Pancreas (tissue), 10 donors: ENCODE data around the gene REG1A. TPM values are rescaled to one million over a fixed set of nuclear protein-coding genes. Genes with fewer than 3 reads are reported as not detected.

ENCODE experiments used
- ATAC-seq, 4 donors: fragments of 200-7000 bp; cut with Tn5 transposase; one replicate each; pipeline versions ENCODE4 v1.8.0 to v1.9.1; 2020; ENCODE audit warnings: mild to moderate bottlenecking in 4 of 4, moderate library complexity in 4 of 4
- DNase-seq, 6 donors: peaks; one replicate each; pipeline ENCODE4 v3.0.0-alpha.2; 2020
- FAIRE-seq: peaks from 2 replicates; lab custom pipeline; 2012; peaks lifted over from hg19 to GRCh38; lab: Jason Lieb, UNC
- H3K27ac ChIP-seq, 4 donors: fragments of 200-600 bp; sonication (generic); 1 replicate in 3 of 4; 2 replicates in 1 of 4; pipeline versions ENCODE4 v1.5.0 to v1.8.0; 2020
- H3K27me3 ChIP-seq, 4 donors: fragments of 200-600 bp; one replicate each; pipeline ENCODE4 v1.8.0; 2021
- H3K36me3 ChIP-seq, 3 donors: fragments of 200-600 bp; sonication (generic) in 1 of 3; one replicate each; pipeline versions ENCODE4 v1.5.0 to v1.8.0; 2020 to 2021
- H3K4me1 ChIP-seq, 3 donors: fragments of 200-600 bp; one replicate each; pipeline ENCODE4 v1.8.0; 2021
- H3K4me3 ChIP-seq, 4 donors: fragments of 200-600 bp; sonication (generic) in 2 of 4; one replicate each; pipeline versions ENCODE4 v1.5.0 to v1.8.0; 2020 to 2021
- H3K9me3 ChIP-seq, 4 donors: fragments of 200-600 bp; one replicate each; pipeline ENCODE4 v1.8.0; 2021
- whole genome bisulfite sequencing, 2 donors: extraction: QIAGEN DNeasy Blood & Tissue Kit; methylation state at CpG; one replicate each; pipeline ENCODE4 v1.1.7; 2013; 5-methylcytosine and 5-hydroxymethylcytosine counted together
- intact Hi-C, 3 donors: fragments of 100-400 bp; cut with DNase I; formaldehyde crosslinking; loops; one replicate each; pipeline versions ENCODE4 v1.11.1 to v1.14.2; 2022
- polyA plus RNA-seq, 2 donors: library from polyadenylated mRNA; stranded (reverse); fragments of 200-250 nt; gene quantifications; one replicate each; pipeline ENCODE4 v1.2.3, GENCODE V29; 2013
- total RNA-seq, 6 donors: library from RNA; stranded (reverse); fragmentation: NEBNext Ultra II Directional in 4 of 6; extraction: Animal tissue kit (Norgen Biotek cat#: 25700) in 4 of 6; gene quantifications; one replicate each; pipeline versions ENCODE4 v1.2.1 to v1.2.4, GENCODE V29; 2021 to 2023
- TF ChIP-seq, protein P1 (sequence below), 4 donors: fragments of 200-600 bp; sonication (generic) in 3 of 4; IDR thresholded peaks; one replicate each; pipeline versions ENCODE4 v1.5.0 to v1.8.0; 2021; ENCODE audit warnings: antibody characterized with exemption in 4 of 4
- donor health status: healthy with polysubstance abuse.
- donor health status: DM: no; HTN: no; CAD: no; lungs with moderate emphysema.
- donor health status: DM: no; HTN: no; CAD: no.
- donor health status: control.
- donor health status: control.
- donor health status: Bipolar disorder and iron deficiency.
- donor health status: DM: yes; HTN: yes; CAD: no.
- donor health status: DM: no; HTN: no; CAD: no.
- donor health status: DM: no; HTN: no; CAD: no.
- donor health status: DM: yes; HTN: yes; CAD: no.

Gene REG1A
- total and polyA plus RNA-seq, 8 donors = 18,817 to 70,084 (median 29,951) TPM

DNA sequence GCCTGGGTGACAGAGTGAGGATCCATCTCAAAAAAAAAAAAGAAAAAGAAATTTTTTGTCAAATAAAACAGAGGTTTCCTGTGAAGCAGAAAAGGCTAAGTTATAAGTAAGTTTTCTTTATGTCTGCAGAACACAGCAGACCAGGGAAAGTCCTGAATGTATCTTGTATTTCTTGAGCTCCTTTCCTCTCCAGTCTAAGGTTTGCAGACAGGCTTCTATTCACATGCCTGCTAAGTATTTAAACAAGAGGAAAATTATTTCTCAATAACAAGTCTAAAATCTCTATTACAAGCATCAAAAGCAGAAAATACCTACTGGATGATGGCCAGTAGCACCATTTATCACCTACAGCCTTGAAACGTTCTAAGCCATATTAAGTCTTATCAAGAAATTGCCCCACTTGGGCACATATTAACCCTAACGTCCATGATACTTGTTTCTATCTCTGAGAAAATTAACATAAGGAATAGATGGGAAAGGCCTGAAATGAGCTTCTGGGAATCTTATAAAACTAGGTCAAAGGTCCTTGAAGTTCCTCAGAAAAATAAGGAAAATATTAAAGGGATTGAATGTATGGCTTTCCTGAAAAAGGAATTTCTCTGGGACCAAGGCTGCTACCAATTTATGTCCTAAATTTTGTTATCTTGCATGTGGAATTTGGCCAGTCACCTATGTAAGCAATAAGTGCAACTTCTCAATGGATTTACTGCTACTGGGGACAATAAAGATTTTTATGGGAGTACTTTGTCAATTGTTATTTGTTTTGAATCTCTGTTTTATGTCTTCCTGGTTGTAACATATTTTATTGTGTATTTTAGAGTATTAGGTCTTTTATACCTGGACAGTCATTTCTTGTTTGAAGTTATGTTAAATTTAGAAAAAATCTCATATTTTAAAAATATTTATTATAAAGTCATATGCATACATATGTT lies 3.0 kb upstream of the REG1A start:
- H3K27me3 ChIP-seq = no peaks in the 10 kb centered on the region
- ATAC-seq = peak; percentile 15 to 55 (median 23)
- WGBS, 2 donors = 7 to 8% methylated on average over 2 of the region's 2 CpGs
- TF ChIP-seq, protein P1, sequence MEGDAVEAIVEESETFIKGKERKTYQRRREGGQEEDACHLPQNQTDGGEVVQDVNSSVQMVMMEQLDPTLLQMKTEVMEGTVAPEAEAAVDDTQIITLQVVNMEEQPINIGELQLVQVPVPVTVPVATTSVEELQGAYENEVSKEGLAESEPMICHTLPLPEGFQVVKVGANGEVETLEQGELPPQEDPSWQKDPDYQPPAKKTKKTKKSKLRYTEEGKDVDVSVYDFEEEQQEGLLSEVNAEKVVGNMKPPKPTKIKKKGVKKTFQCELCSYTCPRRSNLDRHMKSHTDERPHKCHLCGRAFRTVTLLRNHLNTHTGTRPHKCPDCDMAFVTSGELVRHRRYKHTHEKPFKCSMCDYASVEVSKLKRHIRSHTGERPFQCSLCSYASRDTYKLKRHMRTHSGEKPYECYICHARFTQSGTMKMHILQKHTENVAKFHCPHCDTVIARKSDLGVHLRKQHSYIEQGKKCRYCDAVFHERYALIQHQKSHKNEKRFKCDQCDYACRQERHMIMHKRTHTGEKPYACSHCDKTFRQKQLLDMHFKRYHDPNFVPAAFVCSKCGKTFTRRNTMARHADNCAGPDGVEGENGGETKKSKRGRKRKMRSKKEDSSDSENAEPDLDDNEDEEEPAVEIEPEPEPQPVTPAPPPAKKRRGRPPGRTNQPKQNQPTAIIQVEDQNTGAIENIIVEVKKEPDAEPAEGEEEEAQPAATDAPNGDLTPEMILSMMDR (IDR thresholded peaks at IDR 0.05) = no peak
- peak overlapping the region; percentile 13 to 64 (median 46) for H3K27ac ChIP-seq
- intact Hi-C loops = no loop called here
- H3K4me3 ChIP-seq = peak overlapping the region in 1 of 4 donors; percentile 20
- H3K9me3 ChIP-seq = no peaks in the 10 kb centered on the region
- DNase-seq = peak in 3 of 6 donors; percentile 50 to 69 (median 66)
- no peak for FAIRE-seq
- H3K4me1 ChIP-seq = peaks cover 17 to 47% (median 18%) of the 10 kb centered on the region in 3 donors
- H3K36me3 ChIP-seq = peaks cover 7 to 16% (median 11%) of the 10 kb centered on the region in 3 donors

DNA sequence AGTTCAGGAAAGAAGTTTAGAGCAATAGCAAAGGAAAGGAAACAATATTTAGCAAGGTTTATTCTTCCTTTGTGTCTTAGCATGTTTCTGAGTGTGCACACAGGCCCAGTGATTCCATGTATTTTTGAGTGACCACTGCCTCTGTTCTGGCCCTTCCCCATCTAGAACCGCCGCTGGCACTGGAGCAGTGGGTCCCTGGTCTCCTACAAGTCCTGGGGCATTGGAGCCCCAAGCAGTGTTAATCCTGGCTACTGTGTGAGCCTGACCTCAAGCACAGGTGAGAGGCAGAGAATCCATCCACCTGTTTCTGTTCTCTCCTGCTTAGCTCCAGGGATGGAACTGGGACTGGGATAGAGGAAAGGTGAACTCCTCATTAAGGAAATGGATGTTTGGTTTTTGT lies 2.4 kb downstream of the REG1A start:
- H3K27me3 ChIP-seq = no peaks in the 10 kb centered on the region
- H3K4me3 ChIP-seq = peak overlapping the region; percentile 28 to 60 (median 50)
- peak overlapping the region; percentile 67 to 94 (median 86) for H3K27ac ChIP-seq
- H3K9me3 ChIP-seq = no peaks in the 10 kb centered on the region
- no peak for FAIRE-seq
- TF ChIP-seq, protein P1 (IDR thresholded peaks at IDR 0.05) = no peak
- intact Hi-C loops = loop anchor here in 1 of 3 donors (5.0 to 10.0 kb wide), 3 partner anchors 35 to 762 kb away; partner anchors contain the start of genes REG1B and REG3G
- H3K36me3 ChIP-seq = peaks cover 7 to 29% (median 11%) of the 10 kb centered on the region in 3 donors
- ATAC-seq = peak; percentile 1 to 18 (median 8)
- H3K4me1 ChIP-seq = peaks cover 7 to 21% (median 9%) of the 10 kb centered on the region in 3 donors
- 32 to 55% methylated on average over 2 of the region's 2 CpGs for WGBS, 2 donors
- peak in 4 of 6 donors; percentile 45 to 72 (median 64) for DNase-seq

DNA sequence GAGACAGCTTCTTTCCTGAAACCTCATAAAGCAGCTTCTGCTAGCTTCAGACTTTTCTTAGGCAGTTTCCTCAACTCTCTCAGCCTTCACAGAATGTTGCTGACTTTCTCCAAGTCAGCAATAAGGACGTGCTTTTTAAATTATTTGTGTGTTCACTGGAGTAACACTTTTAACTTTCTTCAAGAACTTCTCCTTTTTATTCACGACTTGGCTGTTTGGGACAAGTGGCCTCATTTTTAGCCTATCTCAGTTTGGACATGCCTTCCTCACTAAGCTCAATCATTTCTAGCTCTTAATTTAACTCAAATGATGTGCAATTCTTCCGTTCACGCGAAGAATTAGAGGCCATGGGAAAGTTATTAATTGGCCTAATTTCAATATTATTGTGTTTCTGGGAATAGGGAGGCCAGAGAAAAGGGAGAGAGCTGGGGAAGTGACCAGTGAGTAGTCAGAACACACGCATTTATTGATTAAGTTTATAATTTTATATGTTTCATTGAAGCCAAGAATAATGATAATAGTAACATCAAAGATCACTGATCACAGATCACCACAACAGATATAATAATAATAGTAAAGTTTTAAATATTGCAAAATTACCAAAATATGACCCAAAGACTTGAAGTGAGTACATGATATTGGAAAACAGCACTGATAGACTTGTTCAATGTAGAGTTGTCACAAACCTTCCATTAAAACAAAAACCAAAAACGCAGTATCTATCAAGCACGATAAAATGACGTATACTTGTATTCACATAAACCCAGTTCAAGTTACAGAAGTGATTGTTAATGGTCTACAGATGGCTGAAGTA lies 4.8 kb downstream of the REG1A start:
- Histone ChIP-seq H3K9me3 (no peaks in the 10 kb centered on the region), H3K36me3 (peaks cover 7 to 29% (median 11%) of the 10 kb centered on the region in 3 donors), H3K4me1 (peaks cover 0 to 2% (median 0%) of the 10 kb centered on the region in 3 donors), H3K27ac (peak overlapping the region; percentile 1 to 87 (median 43)), H3K4me3 (no peak overlapping the region), H3K27me3 (no peaks in the 10 kb centered on the region)
- TF ChIP-seq, protein P1 (IDR thresholded peaks at IDR 0.05) = no peak
- ATAC-seq = peak in 3 of 4 donors; percentile 2 to 8 (median 3)
- FAIRE-seq = no peak
- 34 to 35% methylated on average over 9 of the region's 9 CpGs for WGBS, 2 donors
- intact Hi-C loops = loop anchor here in 1 of 3 donors (5.0 to 10.0 kb wide), 3 partner anchors 38 to 760 kb away; partner anchors contain the start of genes REG1B and REG3G
- peak in 1 of 6 donors; percentile 43 for DNase-seq

DNA sequence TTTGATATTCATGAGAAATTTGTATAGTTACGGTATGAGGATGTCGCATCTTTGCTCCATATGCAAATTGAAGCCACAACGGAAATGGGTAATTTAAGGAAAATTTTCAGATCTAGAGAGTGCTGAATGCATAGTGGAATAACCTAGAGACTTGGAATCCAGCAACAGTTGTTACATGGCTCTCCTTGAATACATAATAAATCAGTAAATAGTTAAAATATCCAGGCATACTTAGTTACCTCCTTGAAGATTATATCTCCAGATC lies 5.4 kb downstream of the REG1A start:
- Histone ChIP-seq H3K27ac (peak overlapping the region in 3 of 4 donors; percentile 1 to 87 (median 85)), H3K36me3 (peaks cover 7 to 29% (median 8%) of the 10 kb centered on the region in 3 donors), H3K9me3 (no peaks in the 10 kb centered on the region), H3K27me3 (no peaks in the 10 kb centered on the region), H3K4me3 (no peak overlapping the region), H3K4me1 (peaks cover 0 to 2% (median 0%) of the 10 kb centered on the region in 3 donors)
- intact Hi-C loops = loop anchor here in 1 of 3 donors (10.0 kb wide), 2 partner anchors 101 to 759 kb away; partner anchors contain the start of gene REG3G
- TF ChIP-seq, protein P1 (IDR thresholded peaks at IDR 0.05) = no peak
- ATAC-seq (peak in 1 of 4 donors; percentile 1), DNase-seq (no peak), FAIRE-seq (no peak)
- 47 to 56% methylated on average over 3 of the region's 3 CpGs for WGBS, 2 donors
